GM23338 (cell line): ENCODE measurements around the gene PMP22. TPM values are rescaled to one million over a fixed set of nuclear protein-coding genes. Genes with fewer than 3 reads are reported as not detected.

Source experiments
- ATAC-seq: fragments of 200-7000 bp; cut with Tn5 transposase; 3 replicates; pipeline ENCODE4 v1.9.1; 2020
- DNase-seq: peaks from one replicate; pipeline ENCODE4 v3.0.0-alpha.2; 2015; ENCODE audit warnings: low spot score
- H2AFZ ChIP-seq: fragments of 200-600 bp; sonication (generic); 2 replicates; pipeline ENCODE4 v1.8.0; 2016; ENCODE audit warnings: antibody characterized with exemption, mild to moderate bottlenecking, moderate library complexity
- H3F3A ChIP-seq: fragments of 200-600 bp; sonication (generic); replicated peaks from 2 replicates; pipeline ENCODE4 v1.8.0; 2017; ENCODE audit warnings: antibody characterized with exemption, mixed run types, low read depth
- H3K27ac ChIP-seq: fragments of 200-600 bp; sonication (generic); 2 replicates; pipeline ENCODE4 v1.6.1; 2016; ENCODE audit warnings: low read depth
- H3K27me3 ChIP-seq: fragments of 200-600 bp; sonication (generic); 2 replicates; pipeline ENCODE4 v1.8.0; 2016; ENCODE audit warnings: mild to moderate bottlenecking, mixed run types, moderate library complexity; ENCODE audit not compliant: insufficient read depth
- H3K36me3 ChIP-seq: fragments of 200-600 bp; sonication (generic); 2 replicates; pipeline ENCODE4 v1.8.0; 2016; ENCODE audit warnings: mild to moderate bottlenecking; ENCODE audit not compliant: insufficient read depth
- H3K4me1 ChIP-seq: fragments of 200-600 bp; sonication (generic); 2 replicates; pipeline ENCODE4 v1.8.0; 2016; ENCODE audit warnings: mild to moderate bottlenecking, moderate library complexity; ENCODE audit not compliant: insufficient read depth
- H3K4me2 ChIP-seq: fragments of 200-600 bp; sonication (generic); 2 replicates; pipeline ENCODE4 v1.7.1; 2017; ENCODE audit warnings: mixed run types
- H3K4me3 ChIP-seq: fragments of 200-600 bp; sonication (generic); 2 replicates; pipeline ENCODE4 v1.6.1; 2016; ENCODE audit warnings: mixed run types
- H3K79me2 ChIP-seq: fragments of 200-600 bp; sonication (generic); replicated peaks from 2 replicates; pipeline ENCODE4 v1.8.0; 2017; ENCODE audit warnings: mild to moderate bottlenecking; ENCODE audit not compliant: insufficient read depth
- H3K9me2 ChIP-seq: fragments of 200-600 bp; sonication (generic); 2 replicates; pipeline ENCODE4 v1.8.0; 2017; ENCODE audit not compliant: insufficient read depth
- H4K20me1 ChIP-seq: fragments of 200-600 bp; sonication (generic); replicated peaks from 2 replicates; pipeline ENCODE4 v1.8.0; 2017; ENCODE audit warnings: mild to moderate bottlenecking; ENCODE audit not compliant: insufficient read depth
- H3K27ac Mint-ChIP-seq: 2 replicates; pipeline ENCODE4 v1.8.0; 2020; ENCODE audit warnings: inconsistent platforms, mild to moderate bottlenecking, moderate library complexity, mixed read lengths
- H3K27me3 Mint-ChIP-seq: 3 replicates; pipeline ENCODE4 v1.8.0; 2022; ENCODE audit warnings: low read depth, mild to moderate bottlenecking, moderate library complexity, mixed read lengths, inconsistent platforms; ENCODE audit not compliant: insufficient read depth, poor library complexity
- H3K36me3 Mint-ChIP-seq: 3 replicates; pipeline ENCODE4 v1.8.0; 2021; ENCODE audit warnings: low read depth, mild to moderate bottlenecking, inconsistent platforms, moderate library complexity, mixed read lengths
- H3K4me1 Mint-ChIP-seq: 3 replicates; pipeline ENCODE4 v1.8.0; 2020; ENCODE audit warnings: mild to moderate bottlenecking, inconsistent platforms, mixed read lengths
- H3K4me3 Mint-ChIP-seq: 3 replicates; pipeline ENCODE4 v1.8.0; 2021; ENCODE audit warnings: moderate library complexity, mild to moderate bottlenecking, inconsistent platforms, mixed read lengths
- H3K9me3 Mint-ChIP-seq: 3 replicates; pipeline ENCODE4 v1.8.0; 2020; ENCODE audit warnings: moderate library complexity, mild to moderate bottlenecking, inconsistent platforms, mixed read lengths
- CREB1 ChIP-seq: fragments of 250-450 bp; sonication (Bioruptor Pico); IDR thresholded peaks from 2 replicates; pipeline ENCODE4 v1.5.0; 2020; ENCODE audit warnings: low read depth, mild to moderate bottlenecking, moderate library complexity
- EZH2 ChIP-seq: fragments of 200-600 bp; sonication (generic); IDR thresholded peaks from one replicate; pipeline ENCODE4 v1.8.0; 2017; ENCODE audit warnings: antibody characterized with exemption, mild to moderate bottlenecking, low read depth; ENCODE audit not compliant: unreplicated experiment
- EZH2phosphoT487 ChIP-seq: fragments of 200-600 bp; sonication (generic); IDR thresholded peaks from one replicate; pipeline ENCODE4 v1.8.1; 2018; ENCODE audit warnings: antibody characterized with exemption; ENCODE audit not compliant: unreplicated experiment
- JUNB ChIP-seq: IDR thresholded peaks from one replicate; pipeline ENCODE4 v1.6.1; 2016; ENCODE audit warnings: antibody characterized with exemption; ENCODE audit not compliant: unreplicated experiment
- NANOG ChIP-seq: IDR thresholded peaks from 2 replicates; pipeline ENCODE4 v1.6.1; 2016; ENCODE audit warnings: antibody characterized with exemption, borderline replicate concordance
- POLR2AphosphoS5 ChIP-seq: IDR thresholded peaks from 2 replicates; pipeline ENCODE4 v1.6.1; 2016; ENCODE audit warnings: antibody characterized with exemption, low read depth
- STAT1 ChIP-seq: IDR thresholded peaks from one replicate; pipeline ENCODE4 v1.6.1; 2016; ENCODE audit warnings: antibody characterized with exemption; ENCODE audit not compliant: unreplicated experiment
- ZNF114 ChIP-seq: fragments of 250-450 bp; sonication (Bioruptor Pico); IDR thresholded peaks from 2 replicates; pipeline ENCODE4 v1.5.0; 2020; ENCODE audit warnings: mild to moderate bottlenecking, moderate library complexity
- ZNF331 ChIP-seq: fragments of 250-450 bp; sonication (Bioruptor Pico); IDR thresholded peaks from 2 replicates; pipeline ENCODE4 v1.5.0; 2020; ENCODE audit warnings: low read depth, mild to moderate bottlenecking, moderate library complexity
- polyA plus RNA-seq: library from polyadenylated mRNA; unstranded; fragments of >200 nt; fragmentation: Nextera tagmentation; extraction: Ambion mirVana; gene quantifications from 2 replicates; pipeline ENCODE4 v1.2.1, GENCODE V29; 2016
- total RNA-seq: library from RNA; depleted of rRNA; stranded (reverse); fragments of >200 nt; shearing (Covaris generic); gene quantifications from 2 replicates; pipeline ENCODE4 v1.2.3, GENCODE V29; 2014
- TF ChIP-seq, protein P1 (sequence below): IDR thresholded peaks from one replicate; pipeline ENCODE4 v1.6.1; 2018; ENCODE audit warnings: antibody characterized with exemption; ENCODE audit not compliant: unreplicated experiment
- TF ChIP-seq, protein P2 (sequence below): fragments of 250-450 bp; sonication (Bioruptor Pico); IDR thresholded peaks from 2 replicates; pipeline ENCODE4 v1.5.0; 2020; ENCODE audit warnings: mild to moderate bottlenecking, moderate library complexity
- TF ChIP-seq, protein P3 (sequence below): IDR thresholded peaks from 2 replicates; pipeline ENCODE4 v1.6.1; 2016; ENCODE audit warnings: antibody characterized with exemption
- TF ChIP-seq, protein P4 (sequence below), 2 experiments: fragments of 200-600 bp in 1 of 2; sonication (generic) in 1 of 2; conservative IDR thresholded peaks; 2 replicates each; pipeline versions ENCODE4 v1.5.1 to v1.6.1; 2016 to 2017; ENCODE audit warnings: antibody characterized with exemption in 2 of 2, low read depth in 2 of 2, mild to moderate bottlenecking in 2 of 2, moderate library complexity in 1 of 2

PMP22 gene
- total and polyA plus RNA-seq, 2 experiments from 2014 or later = 1.2 to 2.2 TPM

DNA sequence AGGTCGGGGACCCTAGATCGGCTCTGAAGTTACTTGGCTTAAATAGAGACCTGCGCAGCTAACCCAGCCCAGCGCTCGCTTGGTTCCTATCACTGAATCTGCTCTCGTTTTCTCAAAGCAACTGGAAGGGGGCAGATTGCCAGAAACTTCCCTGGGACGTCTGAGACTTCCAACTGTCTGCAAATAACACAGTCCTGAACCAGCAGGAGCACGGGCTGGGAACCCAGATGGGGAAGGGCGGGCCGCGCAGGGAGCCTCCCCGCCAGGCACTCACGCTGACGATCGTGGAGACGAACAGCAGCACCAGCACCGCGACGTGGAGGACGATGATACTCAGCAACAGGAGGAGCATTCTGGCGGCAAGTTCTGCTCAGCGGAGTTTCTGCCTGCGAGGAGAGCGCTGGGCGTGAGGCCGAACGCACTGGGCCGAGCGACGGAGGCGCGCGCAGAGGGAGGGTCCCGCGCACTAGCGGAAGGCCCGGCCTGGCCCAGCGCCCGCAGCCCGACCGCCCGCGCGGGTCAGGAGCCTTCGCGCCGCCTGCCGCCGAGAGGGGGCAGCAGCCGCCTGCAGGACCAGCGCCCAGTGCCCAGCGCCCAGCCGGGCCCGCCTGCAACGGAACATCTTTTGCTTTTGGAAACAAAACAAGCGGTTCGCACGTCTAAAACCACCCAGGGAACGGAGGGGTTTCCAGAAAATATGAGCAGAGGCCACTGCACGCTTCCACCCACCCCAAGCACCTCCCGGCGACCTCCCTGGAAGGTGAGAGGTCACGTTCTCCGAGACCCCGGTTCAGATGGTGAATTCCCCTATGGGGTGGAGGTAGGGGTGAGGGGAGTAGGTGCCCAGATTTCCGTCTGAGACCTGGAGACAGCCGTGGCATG lies 4.5 kb downstream of the PMP22 start:
- Histone ChIP-seq H3K9me2 (no peaks in the 10 kb centered on the region), H2AFZ (peak overlapping the region; percentile 99), H3K4me2 (peak overlapping the region; percentile 80), H3K27ac (no peak overlapping the region), H3F3A (peaks cover 8% of the 10 kb centered on the region; the same call in 1 of the 2 replicates), H3K4me3 (peak overlapping the region; percentile 76), H3K79me2 (no peaks in the 10 kb centered on the region), H3K27me3 (peaks cover 83% of the 10 kb centered on the region), H4K20me1 (no peaks in the 10 kb centered on the region), H3K36me3 (no peaks in the 10 kb centered on the region), H3K4me1 (peaks cover 16% of the 10 kb centered on the region; the same call in 1 of the 2 replicates)
- peak; percentile 72 for ATAC-seq
- TF ChIP-seq POLR2AphosphoS5 (no peak), ZNF331 (CRISPR knock-in tag) (no peak), NANOG (no peak), EZH2phosphoT487 (no peak), ZNF114 (CRISPR knock-in tag) (0 out of 2 replicates have a peak, but pooled peaks have one; percentile 52), STAT1 (no peak), JUNB (no peak), CREB1 (CRISPR knock-in tag) (no peak), EZH2 (peak; percentile 36)
- TF ChIP-seq, protein P1, sequence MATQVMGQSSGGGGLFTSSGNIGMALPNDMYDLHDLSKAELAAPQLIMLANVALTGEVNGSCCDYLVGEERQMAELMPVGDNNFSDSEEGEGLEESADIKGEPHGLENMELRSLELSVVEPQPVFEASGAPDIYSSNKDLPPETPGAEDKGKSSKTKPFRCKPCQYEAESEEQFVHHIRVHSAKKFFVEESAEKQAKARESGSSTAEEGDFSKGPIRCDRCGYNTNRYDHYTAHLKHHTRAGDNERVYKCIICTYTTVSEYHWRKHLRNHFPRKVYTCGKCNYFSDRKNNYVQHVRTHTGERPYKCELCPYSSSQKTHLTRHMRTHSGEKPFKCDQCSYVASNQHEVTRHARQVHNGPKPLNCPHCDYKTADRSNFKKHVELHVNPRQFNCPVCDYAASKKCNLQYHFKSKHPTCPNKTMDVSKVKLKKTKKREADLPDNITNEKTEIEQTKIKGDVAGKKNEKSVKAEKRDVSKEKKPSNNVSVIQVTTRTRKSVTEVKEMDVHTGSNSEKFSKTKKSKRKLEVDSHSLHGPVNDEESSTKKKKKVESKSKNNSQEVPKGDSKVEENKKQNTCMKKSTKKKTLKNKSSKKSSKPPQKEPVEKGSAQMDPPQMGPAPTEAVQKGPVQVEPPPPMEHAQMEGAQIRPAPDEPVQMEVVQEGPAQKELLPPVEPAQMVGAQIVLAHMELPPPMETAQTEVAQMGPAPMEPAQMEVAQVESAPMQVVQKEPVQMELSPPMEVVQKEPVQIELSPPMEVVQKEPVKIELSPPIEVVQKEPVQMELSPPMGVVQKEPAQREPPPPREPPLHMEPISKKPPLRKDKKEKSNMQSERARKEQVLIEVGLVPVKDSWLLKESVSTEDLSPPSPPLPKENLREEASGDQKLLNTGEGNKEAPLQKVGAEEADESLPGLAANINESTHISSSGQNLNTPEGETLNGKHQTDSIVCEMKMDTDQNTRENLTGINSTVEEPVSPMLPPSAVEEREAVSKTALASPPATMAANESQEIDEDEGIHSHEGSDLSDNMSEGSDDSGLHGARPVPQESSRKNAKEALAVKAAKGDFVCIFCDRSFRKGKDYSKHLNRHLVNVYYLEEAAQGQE = no peak
- TF ChIP-seq, protein P2, sequence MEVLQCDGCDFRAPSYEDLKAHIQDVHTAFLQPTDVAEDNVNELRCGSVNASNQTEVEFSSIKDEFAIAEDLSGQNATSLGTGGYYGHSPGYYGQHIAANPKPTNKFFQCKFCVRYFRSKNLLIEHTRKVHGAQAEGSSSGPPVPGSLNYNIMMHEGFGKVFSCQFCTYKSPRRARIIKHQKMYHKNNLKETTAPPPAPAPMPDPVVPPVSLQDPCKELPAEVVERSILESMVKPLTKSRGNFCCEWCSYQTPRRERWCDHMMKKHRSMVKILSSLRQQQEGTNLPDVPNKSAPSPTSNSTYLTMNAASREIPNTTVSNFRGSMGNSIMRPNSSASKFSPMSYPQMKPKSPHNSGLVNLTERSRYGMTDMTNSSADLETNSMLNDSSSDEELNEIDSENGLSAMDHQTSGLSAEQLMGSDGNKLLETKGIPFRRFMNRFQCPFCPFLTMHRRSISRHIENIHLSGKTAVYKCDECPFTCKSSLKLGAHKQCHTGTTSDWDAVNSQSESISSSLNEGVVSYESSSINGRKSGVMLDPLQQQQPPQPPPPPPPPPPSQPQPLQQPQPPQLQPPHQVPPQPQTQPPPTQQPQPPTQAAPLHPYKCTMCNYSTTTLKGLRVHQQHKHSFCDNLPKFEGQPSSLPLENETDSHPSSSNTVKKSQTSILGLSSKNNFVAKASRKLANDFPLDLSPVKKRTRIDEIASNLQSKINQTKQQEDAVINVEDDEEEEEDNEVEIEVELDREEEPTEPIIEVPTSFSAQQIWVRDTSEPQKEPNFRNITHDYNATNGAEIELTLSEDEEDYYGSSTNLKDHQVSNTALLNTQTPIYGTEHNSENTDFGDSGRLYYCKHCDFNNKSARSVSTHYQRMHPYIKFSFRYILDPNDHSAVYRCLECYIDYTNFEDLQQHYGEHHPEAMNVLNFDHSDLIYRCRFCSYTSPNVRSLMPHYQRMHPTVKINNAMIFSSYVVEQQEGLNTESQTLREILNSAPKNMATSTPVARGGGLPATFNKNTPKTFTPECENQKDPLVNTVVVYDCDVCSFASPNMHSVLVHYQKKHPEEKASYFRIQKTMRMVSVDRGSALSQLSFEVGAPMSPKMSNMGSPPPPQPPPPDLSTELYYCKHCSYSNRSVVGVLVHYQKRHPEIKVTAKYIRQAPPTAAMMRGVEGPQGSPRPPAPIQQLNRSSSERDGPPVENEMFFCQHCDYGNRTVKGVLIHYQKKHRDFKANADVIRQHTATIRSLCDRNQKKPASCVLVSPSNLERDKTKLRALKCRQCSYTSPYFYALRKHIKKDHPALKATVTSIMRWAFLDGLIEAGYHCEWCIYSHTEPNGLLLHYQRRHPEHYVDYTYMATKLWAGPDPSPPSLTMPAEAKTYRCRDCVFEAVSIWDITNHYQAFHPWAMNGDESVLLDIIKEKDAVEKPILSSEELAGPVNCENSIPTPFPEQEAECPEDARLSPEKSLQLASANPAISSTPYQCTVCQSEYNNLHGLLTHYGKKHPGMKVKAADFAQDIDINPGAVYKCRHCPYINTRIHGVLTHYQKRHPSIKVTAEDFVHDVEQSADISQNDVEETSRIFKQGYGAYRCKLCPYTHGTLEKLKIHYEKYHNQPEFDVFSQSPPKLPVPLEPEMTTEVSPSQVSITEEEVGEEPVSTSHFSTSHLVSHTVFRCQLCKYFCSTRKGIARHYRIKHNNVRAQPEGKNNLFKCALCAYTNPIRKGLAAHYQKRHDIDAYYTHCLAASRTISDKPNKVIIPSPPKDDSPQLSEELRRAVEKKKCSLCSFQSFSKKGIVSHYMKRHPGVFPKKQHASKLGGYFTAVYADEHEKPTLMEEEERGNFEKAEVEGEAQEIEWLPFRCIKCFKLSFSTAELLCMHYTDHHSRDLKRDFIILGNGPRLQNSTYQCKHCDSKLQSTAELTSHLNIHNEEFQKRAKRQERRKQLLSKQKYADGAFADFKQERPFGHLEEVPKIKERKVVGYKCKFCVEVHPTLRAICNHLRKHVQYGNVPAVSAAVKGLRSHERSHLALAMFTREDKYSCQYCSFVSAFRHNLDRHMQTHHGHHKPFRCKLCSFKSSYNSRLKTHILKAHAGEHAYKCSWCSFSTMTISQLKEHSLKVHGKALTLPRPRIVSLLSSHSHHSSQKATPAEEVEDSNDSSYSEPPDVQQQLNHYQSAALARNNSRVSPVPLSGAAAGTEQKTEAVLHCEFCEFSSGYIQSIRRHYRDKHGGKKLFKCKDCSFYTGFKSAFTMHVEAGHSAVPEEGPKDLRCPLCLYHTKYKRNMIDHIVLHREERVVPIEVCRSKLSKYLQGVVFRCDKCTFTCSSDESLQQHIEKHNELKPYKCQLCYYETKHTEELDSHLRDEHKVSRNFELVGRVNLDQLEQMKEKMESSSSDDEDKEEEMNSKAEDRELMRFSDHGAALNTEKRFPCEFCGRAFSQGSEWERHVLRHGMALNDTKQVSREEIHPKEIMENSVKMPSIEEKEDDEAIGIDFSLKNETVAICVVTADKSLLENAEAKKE (CRISPR knock-in tag) = no peak
- TF ChIP-seq, protein P3, sequence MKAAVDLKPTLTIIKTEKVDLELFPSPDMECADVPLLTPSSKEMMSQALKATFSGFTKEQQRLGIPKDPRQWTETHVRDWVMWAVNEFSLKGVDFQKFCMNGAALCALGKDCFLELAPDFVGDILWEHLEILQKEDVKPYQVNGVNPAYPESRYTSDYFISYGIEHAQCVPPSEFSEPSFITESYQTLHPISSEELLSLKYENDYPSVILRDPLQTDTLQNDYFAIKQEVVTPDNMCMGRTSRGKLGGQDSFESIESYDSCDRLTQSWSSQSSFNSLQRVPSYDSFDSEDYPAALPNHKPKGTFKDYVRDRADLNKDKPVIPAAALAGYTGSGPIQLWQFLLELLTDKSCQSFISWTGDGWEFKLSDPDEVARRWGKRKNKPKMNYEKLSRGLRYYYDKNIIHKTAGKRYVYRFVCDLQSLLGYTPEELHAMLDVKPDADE = no peak
- TF ChIP-seq, protein P4, sequence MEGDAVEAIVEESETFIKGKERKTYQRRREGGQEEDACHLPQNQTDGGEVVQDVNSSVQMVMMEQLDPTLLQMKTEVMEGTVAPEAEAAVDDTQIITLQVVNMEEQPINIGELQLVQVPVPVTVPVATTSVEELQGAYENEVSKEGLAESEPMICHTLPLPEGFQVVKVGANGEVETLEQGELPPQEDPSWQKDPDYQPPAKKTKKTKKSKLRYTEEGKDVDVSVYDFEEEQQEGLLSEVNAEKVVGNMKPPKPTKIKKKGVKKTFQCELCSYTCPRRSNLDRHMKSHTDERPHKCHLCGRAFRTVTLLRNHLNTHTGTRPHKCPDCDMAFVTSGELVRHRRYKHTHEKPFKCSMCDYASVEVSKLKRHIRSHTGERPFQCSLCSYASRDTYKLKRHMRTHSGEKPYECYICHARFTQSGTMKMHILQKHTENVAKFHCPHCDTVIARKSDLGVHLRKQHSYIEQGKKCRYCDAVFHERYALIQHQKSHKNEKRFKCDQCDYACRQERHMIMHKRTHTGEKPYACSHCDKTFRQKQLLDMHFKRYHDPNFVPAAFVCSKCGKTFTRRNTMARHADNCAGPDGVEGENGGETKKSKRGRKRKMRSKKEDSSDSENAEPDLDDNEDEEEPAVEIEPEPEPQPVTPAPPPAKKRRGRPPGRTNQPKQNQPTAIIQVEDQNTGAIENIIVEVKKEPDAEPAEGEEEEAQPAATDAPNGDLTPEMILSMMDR (conservative IDR thresholded peaks at IDR 0.05; ENCODE audit: low read depth in 2 of 2) = peak; percentile 67 to 80
- peak overlapping the region; percentile 86 for H3K4me3 Mint-ChIP-seq
- peaks cover 79% of the 10 kb centered on the region for H3K27me3 Mint-ChIP-seq
- no peaks in the 10 kb centered on the region; the same call in 2 of the 3 replicates for H3K9me3 Mint-ChIP-seq
- peaks cover 19% of the 10 kb centered on the region; the same call in 2 of the 3 replicates for H3K4me1 Mint-ChIP-seq
- no peaks in the 10 kb centered on the region; the same call in 2 of the 3 replicates for H3K36me3 Mint-ChIP-seq
- H3K27ac Mint-ChIP-seq = no peak overlapping the region
- DNase-seq = peak; percentile 89
